Measurements from ENCODE around the gene REC114. TPM values are rescaled to one million over a fixed set of nuclear protein-coding genes. Genes with fewer than 3 reads are reported as not detected.

Gene REC114
- total and polyA plus RNA-seq, 2 donors (not counting 1 experiment from before 2014, with no cell fraction given), result not detected

DNA sequence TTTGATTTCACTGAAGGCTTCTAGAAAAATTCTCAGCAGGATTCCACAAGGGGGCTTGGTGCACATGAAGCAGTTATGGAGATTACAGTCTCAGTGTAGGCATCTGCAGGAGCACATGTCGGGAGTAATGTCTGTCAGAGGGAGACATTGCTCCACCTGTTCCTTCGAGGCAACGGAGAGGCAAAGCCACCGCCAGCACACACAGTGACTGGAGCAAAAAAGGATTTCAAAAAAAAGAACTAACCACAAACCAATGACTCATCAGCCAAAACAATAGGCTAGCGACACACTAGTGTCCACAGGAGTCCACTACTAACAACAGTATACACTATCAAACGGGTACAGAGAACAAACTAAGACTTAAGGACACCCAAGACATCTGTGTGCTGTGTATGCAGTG is 121.3 kb downstream of the REC114 start:
- DNase-seq (no peak), ATAC-seq (ENCODE audit: low read depth) (no peak)
- WGBS (ENCODE audit: insufficient coverage), result 50% methylated on average over 1 of the region's 6 CpGs
- Mint-ChIP-seq H3K27ac (no peak overlapping the region), H3K9me3 (ENCODE audit: insufficient read depth) (no peaks in the 10 kb centered on the region), H3K4me1 (no peaks in the 10 kb centered on the region), H3K4me3 (no peak overlapping the region), H3K27me3 (no peaks in the 10 kb centered on the region)
- Histone ChIP-seq H3K4me3 (ENCODE audit: control extremely low read depth in 1 of 5, extremely low read depth in 1 of 5, insufficient read depth in 1 of 5, low read depth in 2 of 5, low read length in 4 of 5) (no peak overlapping the region), H3K36me3 (replicated peaks in 1 of 2; ENCODE audit: control extremely low read depth in 1 of 2, control insufficient read depth in 1 of 2, extremely low read depth in 1 of 2, insufficient read depth in 2 of 2, low read length in 1 of 2) (peaks cover 4 to 58% of the 10 kb centered on the region in 2 experiments), H2AFZ (ENCODE audit: insufficient read depth, low read depth, low read length, poor library complexity, severe bottlenecking) (no peak overlapping the region), H3K4me2 (replicated peaks; ENCODE audit: low read depth, low read length, poor library complexity, severe bottlenecking) (no peak overlapping the region), H4K20me1 (ENCODE audit: control insufficient read depth, insufficient read depth, low read length, poor library complexity, severe bottlenecking) (no peaks in the 10 kb centered on the region), H3K27ac (ENCODE audit: low read length in 2 of 2) (no peak overlapping the region), H3K9ac (ENCODE audit: low read length) (no peak overlapping the region), H3K79me2 (ENCODE audit: control insufficient read depth, insufficient read depth, low read length) (no peaks in the 10 kb centered on the region), H3K27me3 (replicated peaks in 1 of 4; ENCODE audit: control extremely low read depth in 1 of 4, control insufficient read depth in 3 of 4, insufficient read depth in 4 of 4, low read length in 3 of 4) (no peaks in the 10 kb centered on the region), H3K4me1 (ENCODE audit: control insufficient read depth in 2 of 2, insufficient read depth in 2 of 2, low read length in 2 of 2) (no peaks in the 10 kb centered on the region), H3K9me3 (ENCODE audit: control extremely low read depth in 1 of 3, control insufficient read depth in 2 of 3, insufficient read depth in 1 of 3, low read length in 2 of 3) (no peaks in the 10 kb centered on the region)
- TF ChIP-seq, protein P1, sequence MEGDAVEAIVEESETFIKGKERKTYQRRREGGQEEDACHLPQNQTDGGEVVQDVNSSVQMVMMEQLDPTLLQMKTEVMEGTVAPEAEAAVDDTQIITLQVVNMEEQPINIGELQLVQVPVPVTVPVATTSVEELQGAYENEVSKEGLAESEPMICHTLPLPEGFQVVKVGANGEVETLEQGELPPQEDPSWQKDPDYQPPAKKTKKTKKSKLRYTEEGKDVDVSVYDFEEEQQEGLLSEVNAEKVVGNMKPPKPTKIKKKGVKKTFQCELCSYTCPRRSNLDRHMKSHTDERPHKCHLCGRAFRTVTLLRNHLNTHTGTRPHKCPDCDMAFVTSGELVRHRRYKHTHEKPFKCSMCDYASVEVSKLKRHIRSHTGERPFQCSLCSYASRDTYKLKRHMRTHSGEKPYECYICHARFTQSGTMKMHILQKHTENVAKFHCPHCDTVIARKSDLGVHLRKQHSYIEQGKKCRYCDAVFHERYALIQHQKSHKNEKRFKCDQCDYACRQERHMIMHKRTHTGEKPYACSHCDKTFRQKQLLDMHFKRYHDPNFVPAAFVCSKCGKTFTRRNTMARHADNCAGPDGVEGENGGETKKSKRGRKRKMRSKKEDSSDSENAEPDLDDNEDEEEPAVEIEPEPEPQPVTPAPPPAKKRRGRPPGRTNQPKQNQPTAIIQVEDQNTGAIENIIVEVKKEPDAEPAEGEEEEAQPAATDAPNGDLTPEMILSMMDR (IDR thresholded peaks at IDR 0.05), result no peak
- no peak for TF ChIP-seq EZH2 (IDR thresholded peaks at IDR 0.05; ENCODE audit: borderline replicate concordance, insufficient read depth, low read depth, low read length, poor library complexity, severe bottlenecking)
- intact Hi-C loops (cut with micrococcal nuclease), result no loop called here
- POLR2A ChIA-PET, result no interaction called here
- CTCF ChIA-PET, result interaction anchor here (6.3 kb wide), 1 partner anchor 70 kb away, joined by 81 read pairs; the partner anchor contains the start of gene NPTN

DNA sequence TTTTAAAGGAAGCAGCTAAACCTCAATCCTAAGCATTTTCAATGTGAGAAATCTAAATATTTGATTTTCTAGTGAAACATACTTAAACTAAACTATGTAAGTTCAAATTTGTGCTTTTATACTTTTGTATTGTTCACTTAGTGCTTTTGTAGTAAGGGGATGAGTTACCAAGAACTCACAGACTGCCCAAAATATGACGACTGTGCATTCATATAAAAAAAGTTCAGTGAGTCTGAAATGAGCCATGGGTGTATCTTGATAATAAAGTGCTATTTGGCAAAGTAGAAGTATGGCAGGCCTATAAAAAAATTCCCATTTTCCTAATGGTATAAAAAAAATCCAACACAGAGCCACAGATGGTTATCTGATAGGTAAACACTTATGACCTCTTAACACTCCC is 124.1 kb downstream of the REC114 start:
- no peaks in the 10 kb centered on the region for H3K79me2 ChIP-seq (ENCODE audit: control insufficient read depth, insufficient read depth, low read length)
- Mint-ChIP-seq H3K9me3 (ENCODE audit: insufficient read depth) (no peaks in the 10 kb centered on the region), H3K4me1 (no peaks in the 10 kb centered on the region), H3K27me3 (no peaks in the 10 kb centered on the region), H3K27ac (no peak overlapping the region), H3K4me3 (no peak overlapping the region)
- no peak overlapping the region for H2AFZ ChIP-seq (ENCODE audit: insufficient read depth, low read depth, low read length, poor library complexity, severe bottlenecking)
- peaks cover 4 to 68% of the 10 kb centered on the region in 2 experiments for H3K36me3 ChIP-seq (replicated peaks in 1 of 2; ENCODE audit: control extremely low read depth in 1 of 2, control insufficient read depth in 1 of 2, extremely low read depth in 1 of 2, insufficient read depth in 2 of 2, low read length in 1 of 2)
- H3K4me2 ChIP-seq (replicated peaks; ENCODE audit: low read depth, low read length, poor library complexity, severe bottlenecking), result no peak overlapping the region
- H4K20me1 ChIP-seq (ENCODE audit: control insufficient read depth, insufficient read depth, low read length, poor library complexity, severe bottlenecking), result no peaks in the 10 kb centered on the region
- DNase-seq, result no peak
- H3K27me3 ChIP-seq (replicated peaks in 1 of 4; ENCODE audit: control extremely low read depth in 1 of 4, control insufficient read depth in 3 of 4, insufficient read depth in 4 of 4, low read length in 3 of 4), result no peaks in the 10 kb centered on the region
- ChIA-PET CTCF (interaction anchor here (1.7 kb wide), 1 partner anchor 70 kb away, joined by 8 read pairs; no protein-coding TSS in a partner anchor), POLR2A (no interaction called here)
- TF ChIP-seq EZH2 (IDR thresholded peaks at IDR 0.05; ENCODE audit: borderline replicate concordance, insufficient read depth, low read depth, low read length, poor library complexity, severe bottlenecking), result no peak
- TF ChIP-seq, protein P1 (IDR thresholded peaks at IDR 0.05), result no peak
- no peak overlapping the region for H3K9ac ChIP-seq (ENCODE audit: low read length)
- no CpG with 5 or more reads among the region's 1 CpG for WGBS (ENCODE audit: insufficient coverage)
- no peaks in the 10 kb centered on the region for H3K4me1 ChIP-seq (ENCODE audit: control insufficient read depth in 2 of 2, insufficient read depth in 2 of 2, low read length in 2 of 2)
- no peak overlapping the region for H3K4me3 ChIP-seq (ENCODE audit: control extremely low read depth in 1 of 5, extremely low read depth in 1 of 5, insufficient read depth in 1 of 5, low read depth in 2 of 5, low read length in 4 of 5)
- no peak for ATAC-seq (ENCODE audit: low read depth)
- H3K27ac ChIP-seq (ENCODE audit: low read length in 2 of 2), result no peak overlapping the region
- H3K9me3 ChIP-seq (ENCODE audit: control extremely low read depth in 1 of 3, control insufficient read depth in 2 of 3, insufficient read depth in 1 of 3, low read length in 2 of 3), result no peaks in the 10 kb centered on the region
- intact Hi-C loops (cut with micrococcal nuclease), result no loop called here
